Osteocyte (in vitro differentiated cells): ENCODE data around the gene ALDH3A1. TPM values are rescaled to one million over a fixed set of nuclear protein-coding genes. Genes with fewer than 3 reads are reported as not detected.

Experiments used
- DNase-seq: peaks from one replicate; pipeline ENCODE4 v3.0.0; 2021; ENCODE audit warnings: mixed read lengths; ENCODE audit not compliant: unreplicated experiment; ENCODE audit errors: extremely low spot score
- H3K27ac Mint-ChIP-seq: one replicate; pipeline ENCODE4 v1.8.0; 2021; ENCODE audit warnings: mild to moderate bottlenecking, mixed read lengths; ENCODE audit not compliant: unreplicated experiment
- H3K27me3 Mint-ChIP-seq: one replicate; pipeline ENCODE4 v1.8.0; 2021; ENCODE audit warnings: mixed read lengths; ENCODE audit not compliant: unreplicated experiment
- H3K36me3 Mint-ChIP-seq: one replicate; pipeline ENCODE4 v1.8.0; 2021; ENCODE audit warnings: mixed read lengths; ENCODE audit not compliant: unreplicated experiment
- H3K4me1 Mint-ChIP-seq: one replicate; pipeline ENCODE4 v1.8.0; 2021; ENCODE audit warnings: mixed read lengths; ENCODE audit not compliant: unreplicated experiment
- H3K4me3 Mint-ChIP-seq: one replicate; pipeline ENCODE4 v1.8.0; 2021; ENCODE audit warnings: mild to moderate bottlenecking, moderate library complexity, mixed read lengths; ENCODE audit not compliant: unreplicated experiment
- H3K9me3 Mint-ChIP-seq: one replicate; pipeline ENCODE4 v1.8.0; 2021; ENCODE audit warnings: mixed read lengths; ENCODE audit not compliant: unreplicated experiment
- total RNA-seq: library from RNA; stranded (reverse); gene quantifications from 2 replicates; pipeline ENCODE4 v1.2.1, GENCODE V29; 2021
- TF ChIP-seq, protein P1 (sequence below): fragments of 200-600 bp; sonication (generic); IDR thresholded peaks from 2 replicates; pipeline ENCODE4 v1.5.0; 2021; ENCODE audit warnings: antibody characterized with exemption, mild to moderate bottlenecking, moderate library complexity

Gene ALDH3A1
- total RNA-seq, 1 donor from 2014 or later = 1.6 TPM

DNA sequence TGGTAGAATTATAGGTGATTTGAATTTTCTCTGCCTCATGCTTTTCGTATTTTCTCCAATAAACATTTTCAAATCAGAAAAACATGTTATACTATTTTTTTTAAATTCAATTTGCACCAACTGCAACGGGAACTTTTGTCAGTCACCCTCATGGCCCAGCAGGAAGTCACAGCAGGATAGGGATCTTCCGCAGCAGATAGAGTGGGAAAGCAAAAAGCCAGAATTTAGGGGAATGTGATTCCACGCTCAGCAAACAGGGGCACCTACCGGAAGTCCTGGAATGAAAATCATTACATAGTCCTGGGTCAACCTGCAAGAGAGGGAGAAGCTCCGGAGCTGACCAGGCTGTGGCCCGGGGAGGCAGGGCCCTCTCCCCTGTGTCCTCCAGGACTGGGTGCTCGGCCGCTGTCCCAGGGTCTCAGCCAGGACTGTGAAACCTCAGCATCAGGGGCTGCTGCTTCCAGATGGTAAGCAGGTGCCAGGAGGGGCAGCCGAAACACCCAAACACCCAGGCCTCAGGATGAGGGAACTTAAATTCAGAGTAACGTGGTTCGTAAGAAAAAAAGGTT lies 35.6 kb downstream of the ALDH3A1 start:
- no peaks in the 10 kb centered on the region for H3K36me3 Mint-ChIP-seq

DNA sequence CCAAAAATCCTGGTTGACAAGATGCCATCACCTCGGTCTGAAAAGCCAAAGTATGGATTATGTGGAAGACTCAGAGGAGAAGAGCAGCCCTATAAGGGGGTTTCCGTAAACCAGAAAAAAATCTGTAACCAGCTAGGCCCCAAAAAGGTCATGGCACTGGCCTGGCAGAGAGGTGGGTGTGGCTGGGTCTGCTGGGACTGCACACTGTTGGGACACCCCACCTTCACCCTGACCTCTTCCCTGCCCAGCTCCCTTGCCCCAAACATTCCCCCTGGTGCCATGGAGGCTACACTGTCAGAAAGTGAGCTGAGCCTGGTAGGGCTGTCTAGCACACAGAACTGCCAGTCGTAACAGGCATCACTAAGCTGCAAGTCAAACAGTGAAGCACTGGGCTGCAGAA lies 38.3 kb downstream of the ALDH3A1 start:
- peak; percentile 48 for DNase-seq
- H3K27ac Mint-ChIP-seq = no peak overlapping the region

More for the DNA sequence above, 35.6 kb downstream of the ALDH3A1 start:
- TF ChIP-seq, protein P1, sequence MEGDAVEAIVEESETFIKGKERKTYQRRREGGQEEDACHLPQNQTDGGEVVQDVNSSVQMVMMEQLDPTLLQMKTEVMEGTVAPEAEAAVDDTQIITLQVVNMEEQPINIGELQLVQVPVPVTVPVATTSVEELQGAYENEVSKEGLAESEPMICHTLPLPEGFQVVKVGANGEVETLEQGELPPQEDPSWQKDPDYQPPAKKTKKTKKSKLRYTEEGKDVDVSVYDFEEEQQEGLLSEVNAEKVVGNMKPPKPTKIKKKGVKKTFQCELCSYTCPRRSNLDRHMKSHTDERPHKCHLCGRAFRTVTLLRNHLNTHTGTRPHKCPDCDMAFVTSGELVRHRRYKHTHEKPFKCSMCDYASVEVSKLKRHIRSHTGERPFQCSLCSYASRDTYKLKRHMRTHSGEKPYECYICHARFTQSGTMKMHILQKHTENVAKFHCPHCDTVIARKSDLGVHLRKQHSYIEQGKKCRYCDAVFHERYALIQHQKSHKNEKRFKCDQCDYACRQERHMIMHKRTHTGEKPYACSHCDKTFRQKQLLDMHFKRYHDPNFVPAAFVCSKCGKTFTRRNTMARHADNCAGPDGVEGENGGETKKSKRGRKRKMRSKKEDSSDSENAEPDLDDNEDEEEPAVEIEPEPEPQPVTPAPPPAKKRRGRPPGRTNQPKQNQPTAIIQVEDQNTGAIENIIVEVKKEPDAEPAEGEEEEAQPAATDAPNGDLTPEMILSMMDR = no peak
- H3K4me1 Mint-ChIP-seq = peaks cover 4% of the 10 kb centered on the region
- no peak overlapping the region for H3K27ac Mint-ChIP-seq
- no peaks in the 10 kb centered on the region for H3K27me3 Mint-ChIP-seq
- H3K4me3 Mint-ChIP-seq = no peak overlapping the region
- H3K9me3 Mint-ChIP-seq = no peaks in the 10 kb centered on the region
- DNase-seq = no peak

DNA sequence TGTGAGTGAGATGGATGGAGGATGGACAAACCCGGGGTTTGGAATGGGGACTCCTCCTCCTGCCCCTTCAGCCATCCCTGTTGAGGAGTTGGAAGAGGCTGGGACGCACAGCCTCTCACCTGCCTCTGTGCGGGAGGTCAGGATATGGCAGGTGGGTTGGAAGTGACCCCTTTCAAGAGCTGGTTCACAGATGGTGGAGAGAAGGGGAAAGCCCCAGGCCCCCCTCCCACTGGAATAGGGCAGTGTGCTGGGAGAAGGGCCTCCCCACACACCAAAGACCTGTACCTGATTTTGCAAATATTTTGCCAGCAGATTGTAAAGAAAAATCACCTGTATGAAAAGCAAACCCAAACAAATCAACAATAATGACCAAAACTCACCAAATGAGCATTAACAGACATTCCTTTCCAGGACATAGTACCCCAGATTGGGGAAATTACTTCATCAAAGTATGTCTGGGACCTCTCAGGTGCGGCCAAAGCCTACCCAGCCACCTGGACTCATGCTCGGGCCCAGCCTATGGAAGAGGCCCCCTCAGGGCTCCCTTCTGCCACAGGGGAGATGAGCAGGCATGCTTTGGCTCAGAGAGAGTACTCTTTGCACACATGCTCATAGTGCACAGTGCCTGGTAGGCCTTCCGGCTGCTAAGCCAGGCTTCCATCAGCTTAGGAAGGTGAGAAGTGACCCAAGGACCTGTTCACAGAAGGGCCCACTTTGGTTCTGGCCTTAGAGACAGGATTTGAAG lies 39.5 kb downstream of the ALDH3A1 start:
- H3K4me1 Mint-ChIP-seq = peaks cover 7% of the 10 kb centered on the region
- H3K27ac Mint-ChIP-seq = no peak overlapping the region

More for the DNA sequence above, 38.3 kb downstream of the ALDH3A1 start:
- no peaks in the 10 kb centered on the region for H3K27me3 Mint-ChIP-seq
- TF ChIP-seq, protein P1 = no peak
- H3K36me3 Mint-ChIP-seq = no peaks in the 10 kb centered on the region
- no peak overlapping the region for H3K4me3 Mint-ChIP-seq
- H3K4me1 Mint-ChIP-seq = no peaks in the 10 kb centered on the region
- H3K9me3 Mint-ChIP-seq = no peaks in the 10 kb centered on the region

DNA sequence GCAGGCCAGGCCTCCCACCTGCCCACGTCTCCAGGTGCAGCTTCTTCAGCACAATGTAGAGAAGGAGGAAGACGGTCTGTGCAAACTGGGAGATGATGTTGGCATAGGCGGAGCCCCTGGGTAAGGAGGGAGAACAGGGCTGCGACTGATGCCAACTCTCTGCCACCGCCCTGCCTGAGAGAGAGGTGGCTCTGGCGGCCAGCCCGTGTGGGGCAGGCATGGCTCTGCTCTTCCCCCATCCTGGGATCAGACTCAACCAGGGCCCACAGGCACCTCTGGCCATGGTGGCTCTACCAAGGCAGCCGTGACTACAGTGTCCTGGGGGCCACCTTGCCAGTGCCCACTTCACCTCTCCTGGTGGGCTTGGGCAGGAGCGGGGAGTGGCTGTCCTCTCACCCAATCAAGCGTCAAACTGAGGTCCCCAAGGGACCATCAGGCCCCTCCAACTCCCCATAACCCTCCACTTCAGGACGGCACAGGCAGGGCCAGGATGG lies 40.3 kb downstream of the ALDH3A1 start:
- Mint-ChIP-seq H3K27ac (no peak overlapping the region), H3K27me3 (no peaks in the 10 kb centered on the region), H3K4me3 (no peak overlapping the region), H3K9me3 (no peaks in the 10 kb centered on the region), H3K36me3 (no peaks in the 10 kb centered on the region), H3K4me1 (peaks cover 7% of the 10 kb centered on the region)
- peak; percentile 81 for DNase-seq
- TF ChIP-seq, protein P1 = no peak

More for the DNA sequence above, 39.5 kb downstream of the ALDH3A1 start:
- TF ChIP-seq, protein P1 = no peak
- Mint-ChIP-seq H3K27me3 (no peaks in the 10 kb centered on the region), H3K9me3 (no peaks in the 10 kb centered on the region), H3K36me3 (no peaks in the 10 kb centered on the region), H3K4me3 (no peak overlapping the region)
- peak; percentile 73 for DNase-seq
